AG10803 (cell line): ENCODE data around the gene FEM1A.
"Not testable (repeated sequence)": the region's sequence is repeated elsewhere in the genome, so short reads cannot be mapped to it uniquely, and the experiment has no call there.

Experiments used
- DNase-seq: peaks from one replicate; pipeline ENCODE4 v3.0.0; 2010; ENCODE audit warnings: low read depth
- H3K4me3 ChIP-seq: 2 replicates; pipeline ENCODE4 v1.5.1; 2011; ENCODE audit warnings: mild to moderate bottlenecking, low read length, control low read depth
- CTCF ChIP-seq: conservative IDR thresholded peaks from 2 replicates; pipeline ENCODE4 v1.5.1; 2011; ENCODE audit warnings: mild to moderate bottlenecking, low read length, control low read depth, inconsistent platforms

The FEM1A gene

GRCh38 chr19:4830768-4831265 lies 39.3 kb downstream of the FEM1A start:
- H3K4me3 ChIP-seq = peak overlapping the region; percentile 93
- no peak for TF ChIP-seq CTCF
- DNase-seq = no peak

- peak; percentile 63 for DNase-seq
- H3K4me3 ChIP-seq = peak within 1 kb of the TSS; percentile 93
- no peak; the same call in 1 of the 2 replicates for TF ChIP-seq CTCF
These were observed 39.9 kb downstream of the FEM1A start, which contains the start of gene TICAM1 for GRCh38 chr19:4831304-4831978. Gene TICAM1 (minus strand): TSS chr19:4831712. CDS start chr19:4818377, 13,335 bp downstream.

DNA sequence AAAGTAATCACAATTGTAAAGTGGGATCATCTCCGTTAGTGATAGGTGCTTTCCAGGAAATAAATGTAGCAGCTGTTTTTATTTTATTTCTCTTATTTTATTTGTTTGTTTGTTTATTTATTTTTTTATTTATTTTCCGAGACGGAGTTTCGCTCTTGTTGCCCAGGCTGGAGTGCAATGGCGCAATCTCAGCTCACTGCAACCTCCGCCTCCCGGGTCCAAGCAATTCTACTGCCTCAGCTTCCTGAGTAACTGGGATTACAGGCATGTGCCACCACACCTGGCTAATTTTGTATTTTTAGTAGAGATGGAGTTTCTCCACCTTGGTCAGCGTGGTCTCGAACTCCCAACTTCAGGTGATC lies 40.4 kb downstream of the FEM1A start:
- DNase-seq = not testable (repeated sequence)
- H3K4me3 ChIP-seq = peak overlapping the region; percentile 93

DNA sequence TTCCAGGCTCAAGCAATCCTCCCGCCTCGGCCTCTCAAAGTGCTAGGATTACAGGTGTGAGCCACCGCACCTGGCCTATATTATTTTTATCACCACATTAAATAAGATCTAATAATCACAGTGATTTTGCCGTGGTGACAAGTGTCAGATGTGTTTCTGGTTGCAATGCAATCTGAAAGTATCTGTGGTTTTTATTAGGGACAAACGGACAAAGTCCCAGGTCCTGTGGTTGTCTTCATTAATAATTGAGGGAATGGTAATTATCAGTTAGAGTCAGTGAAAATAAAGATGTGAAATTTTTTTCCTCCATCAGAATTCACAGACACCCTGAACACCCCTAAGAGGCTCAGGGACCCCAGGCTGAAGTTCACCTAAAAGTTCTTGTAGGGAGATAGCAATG lies 41.2 kb downstream of the FEM1A start:
- H3K4me3 ChIP-seq = no peak overlapping the region
- TF ChIP-seq CTCF = no peak
- DNase-seq = no peak

- DNase-seq = no peak
- no peak for TF ChIP-seq CTCF
These were observed 47.7 kb downstream of the FEM1A start for GRCh38 chr19:4839192-4839591.

DNA sequence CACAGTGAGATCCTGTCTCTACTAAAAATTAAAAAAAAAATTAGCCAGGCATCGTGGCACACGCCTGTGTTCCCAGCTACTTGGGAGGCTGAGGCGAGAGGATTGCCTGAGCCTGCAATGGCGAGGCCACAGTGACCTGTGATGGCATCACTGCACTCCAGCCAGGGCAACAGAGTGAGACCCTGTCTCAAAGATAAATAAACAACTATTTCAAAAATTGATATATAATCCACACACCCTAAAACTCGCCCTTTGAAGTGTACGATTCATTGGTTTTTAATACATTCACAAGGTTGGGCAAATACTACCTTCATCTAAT lies 52.1 kb downstream of the FEM1A start:
- no peak overlapping the region for H3K4me3 ChIP-seq
- TF ChIP-seq CTCF = no peak
- no peak for DNase-seq

More at GRCh38 chr19:4839192-4839591, 47.7 kb downstream of the FEM1A start:
- H3K4me3 ChIP-seq = no peak overlapping the region

- no peak for TF ChIP-seq CTCF
- DNase-seq = peak; percentile 98
- no peak overlapping the region for H3K4me3 ChIP-seq
These were observed 53.0 kb downstream of the FEM1A start for GRCh38 chr19:4844348-4845179.

GRCh38 chr19:4845975-4846374 lies 54.4 kb downstream of the FEM1A start:
- DNase-seq = peak; percentile 65
- H3K4me3 ChIP-seq = not testable (repeated sequence)
